GM23338 (cell line): ENCODE results near the gene SLC6A7. TPM values are rescaled to one million over a fixed set of nuclear protein-coding genes. Genes with fewer than 3 reads are reported as not detected.

Source experiments
- ATAC-seq: fragments of 200-7000 bp; cut with Tn5 transposase; 3 replicates; pipeline ENCODE4 v1.9.1; 2020
- DNase-seq: peaks from one replicate; pipeline ENCODE4 v3.0.0-alpha.2; 2015; ENCODE audit warnings: low spot score
- H2AFZ ChIP-seq: fragments of 200-600 bp; sonication (generic); 2 replicates; pipeline ENCODE4 v1.8.0; 2016; ENCODE audit warnings: antibody characterized with exemption, mild to moderate bottlenecking, moderate library complexity
- H3F3A ChIP-seq: fragments of 200-600 bp; sonication (generic); replicated peaks from 2 replicates; pipeline ENCODE4 v1.8.0; 2017; ENCODE audit warnings: antibody characterized with exemption, mixed run types, low read depth
- H3K27ac ChIP-seq: fragments of 200-600 bp; sonication (generic); 2 replicates; pipeline ENCODE4 v1.6.1; 2016; ENCODE audit warnings: low read depth
- H3K27me3 ChIP-seq: fragments of 200-600 bp; sonication (generic); 2 replicates; pipeline ENCODE4 v1.8.0; 2016; ENCODE audit warnings: mild to moderate bottlenecking, mixed run types, moderate library complexity; ENCODE audit not compliant: insufficient read depth
- H3K36me3 ChIP-seq: fragments of 200-600 bp; sonication (generic); 2 replicates; pipeline ENCODE4 v1.8.0; 2016; ENCODE audit warnings: mild to moderate bottlenecking; ENCODE audit not compliant: insufficient read depth
- H3K4me1 ChIP-seq: fragments of 200-600 bp; sonication (generic); 2 replicates; pipeline ENCODE4 v1.8.0; 2016; ENCODE audit warnings: mild to moderate bottlenecking, moderate library complexity; ENCODE audit not compliant: insufficient read depth
- H3K4me2 ChIP-seq: fragments of 200-600 bp; sonication (generic); 2 replicates; pipeline ENCODE4 v1.7.1; 2017; ENCODE audit warnings: mixed run types
- H3K4me3 ChIP-seq: fragments of 200-600 bp; sonication (generic); 2 replicates; pipeline ENCODE4 v1.6.1; 2016; ENCODE audit warnings: mixed run types
- H3K79me2 ChIP-seq: fragments of 200-600 bp; sonication (generic); replicated peaks from 2 replicates; pipeline ENCODE4 v1.8.0; 2017; ENCODE audit warnings: mild to moderate bottlenecking; ENCODE audit not compliant: insufficient read depth
- H3K9me2 ChIP-seq: fragments of 200-600 bp; sonication (generic); 2 replicates; pipeline ENCODE4 v1.8.0; 2017; ENCODE audit not compliant: insufficient read depth
- H4K20me1 ChIP-seq: fragments of 200-600 bp; sonication (generic); replicated peaks from 2 replicates; pipeline ENCODE4 v1.8.0; 2017; ENCODE audit warnings: mild to moderate bottlenecking; ENCODE audit not compliant: insufficient read depth
- H3K27ac Mint-ChIP-seq: 2 replicates; pipeline ENCODE4 v1.8.0; 2020; ENCODE audit warnings: inconsistent platforms, mild to moderate bottlenecking, moderate library complexity, mixed read lengths
- H3K27me3 Mint-ChIP-seq: 3 replicates; pipeline ENCODE4 v1.8.0; 2022; ENCODE audit warnings: low read depth, mild to moderate bottlenecking, moderate library complexity, mixed read lengths, inconsistent platforms; ENCODE audit not compliant: insufficient read depth, poor library complexity
- H3K36me3 Mint-ChIP-seq: 3 replicates; pipeline ENCODE4 v1.8.0; 2021; ENCODE audit warnings: low read depth, mild to moderate bottlenecking, inconsistent platforms, moderate library complexity, mixed read lengths
- H3K4me1 Mint-ChIP-seq: 3 replicates; pipeline ENCODE4 v1.8.0; 2020; ENCODE audit warnings: mild to moderate bottlenecking, inconsistent platforms, mixed read lengths
- H3K4me3 Mint-ChIP-seq: 3 replicates; pipeline ENCODE4 v1.8.0; 2021; ENCODE audit warnings: moderate library complexity, mild to moderate bottlenecking, inconsistent platforms, mixed read lengths
- H3K9me3 Mint-ChIP-seq: 3 replicates; pipeline ENCODE4 v1.8.0; 2020; ENCODE audit warnings: moderate library complexity, mild to moderate bottlenecking, inconsistent platforms, mixed read lengths
- CREB1 ChIP-seq: fragments of 250-450 bp; sonication (Bioruptor Pico); IDR thresholded peaks from 2 replicates; pipeline ENCODE4 v1.5.0; 2020; ENCODE audit warnings: low read depth, mild to moderate bottlenecking, moderate library complexity
- EZH2 ChIP-seq: fragments of 200-600 bp; sonication (generic); IDR thresholded peaks from one replicate; pipeline ENCODE4 v1.8.0; 2017; ENCODE audit warnings: antibody characterized with exemption, mild to moderate bottlenecking, low read depth; ENCODE audit not compliant: unreplicated experiment
- EZH2phosphoT487 ChIP-seq: fragments of 200-600 bp; sonication (generic); IDR thresholded peaks from one replicate; pipeline ENCODE4 v1.8.1; 2018; ENCODE audit warnings: antibody characterized with exemption; ENCODE audit not compliant: unreplicated experiment
- JUNB ChIP-seq: IDR thresholded peaks from one replicate; pipeline ENCODE4 v1.6.1; 2016; ENCODE audit warnings: antibody characterized with exemption; ENCODE audit not compliant: unreplicated experiment
- STAT1 ChIP-seq: IDR thresholded peaks from one replicate; pipeline ENCODE4 v1.6.1; 2016; ENCODE audit warnings: antibody characterized with exemption; ENCODE audit not compliant: unreplicated experiment
- ZNF114 ChIP-seq: fragments of 250-450 bp; sonication (Bioruptor Pico); IDR thresholded peaks from 2 replicates; pipeline ENCODE4 v1.5.0; 2020; ENCODE audit warnings: mild to moderate bottlenecking, moderate library complexity
- ZNF331 ChIP-seq: fragments of 250-450 bp; sonication (Bioruptor Pico); IDR thresholded peaks from 2 replicates; pipeline ENCODE4 v1.5.0; 2020; ENCODE audit warnings: low read depth, mild to moderate bottlenecking, moderate library complexity
- polyA plus RNA-seq: library from polyadenylated mRNA; unstranded; fragments of >200 nt; fragmentation: Nextera tagmentation; extraction: Ambion mirVana; gene quantifications from 2 replicates; pipeline ENCODE4 v1.2.1, GENCODE V29; 2016
- total RNA-seq: library from RNA; depleted of rRNA; stranded (reverse); fragments of >200 nt; shearing (Covaris generic); gene quantifications from 2 replicates; pipeline ENCODE4 v1.2.3, GENCODE V29; 2014
- TF ChIP-seq, protein P1 (sequence below), 2 experiments: fragments of 200-600 bp in 1 of 2; sonication (generic) in 1 of 2; conservative IDR thresholded peaks; 2 replicates each; pipeline versions ENCODE4 v1.5.1 to v1.6.1; 2016 to 2017; ENCODE audit warnings: antibody characterized with exemption in 2 of 2, low read depth in 2 of 2, mild to moderate bottlenecking in 2 of 2, moderate library complexity in 1 of 2
- TF ChIP-seq, protein P2 (sequence below): fragments of 250-450 bp; sonication (Bioruptor Pico); IDR thresholded peaks from 2 replicates; pipeline ENCODE4 v1.5.0; 2020; ENCODE audit warnings: mild to moderate bottlenecking, moderate library complexity
- TF ChIP-seq, protein P3 (sequence below): IDR thresholded peaks from 2 replicates; pipeline ENCODE4 v1.6.1; 2016; ENCODE audit warnings: antibody characterized with exemption
- TF ChIP-seq, protein P4 (sequence below): IDR thresholded peaks from one replicate; pipeline ENCODE4 v1.6.1; 2018; ENCODE audit warnings: antibody characterized with exemption; ENCODE audit not compliant: unreplicated experiment

SLC6A7 gene
- total and polyA plus RNA-seq, 2 experiments from 2014 or later, result not detected

DNA sequence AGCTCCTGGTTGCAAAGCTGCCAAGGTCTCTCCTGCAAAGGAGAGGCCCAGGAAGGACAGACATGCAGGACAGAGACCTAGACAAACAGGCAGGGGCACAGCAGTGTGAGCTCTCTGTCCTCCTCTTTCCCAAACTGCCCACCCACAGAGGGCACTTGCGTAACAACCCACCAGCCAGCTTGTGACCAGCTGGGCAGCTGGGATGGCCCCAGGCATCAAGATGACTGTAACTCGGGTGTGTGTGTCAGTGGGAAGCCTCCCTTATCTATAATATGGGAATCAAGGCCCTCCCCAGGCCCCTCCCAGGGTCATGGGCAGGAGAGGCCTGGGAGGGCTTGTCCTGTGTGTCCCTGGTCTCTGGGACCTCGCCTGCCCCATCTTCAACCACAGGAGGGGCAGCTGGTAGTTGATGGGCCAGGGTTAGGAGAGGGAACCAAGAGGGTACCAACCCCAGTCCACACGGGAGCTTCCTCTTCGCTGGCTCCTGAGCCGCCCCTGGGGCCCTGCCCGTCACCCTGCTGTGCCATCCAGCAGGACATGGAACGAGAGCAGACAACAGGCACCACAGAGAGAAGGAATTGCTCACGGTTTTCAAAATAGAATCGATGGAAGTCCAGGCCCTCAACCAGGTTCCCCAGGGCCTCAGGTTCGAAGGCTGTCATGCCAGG is 37.9 kb downstream of the SLC6A7 start:
- H4K20me1 ChIP-seq, result no peaks in the 10 kb centered on the region
- Mint-ChIP-seq H3K4me3 (no peak overlapping the region), H3K27me3 (peaks cover 4% of the 10 kb centered on the region), H3K36me3 (no peaks in the 10 kb centered on the region), H3K9me3 (no peaks in the 10 kb centered on the region), H3K27ac (no peak overlapping the region), H3K4me1 (no peaks in the 10 kb centered on the region)
- TF ChIP-seq JUNB (no peak), EZH2phosphoT487 (no peak), ZNF114 (no peak), ZNF331 (CRISPR knock-in tag) (no peak), EZH2 (no peak), STAT1 (no peak), CREB1 (CRISPR knock-in tag) (no peak)
- TF ChIP-seq, protein P1, sequence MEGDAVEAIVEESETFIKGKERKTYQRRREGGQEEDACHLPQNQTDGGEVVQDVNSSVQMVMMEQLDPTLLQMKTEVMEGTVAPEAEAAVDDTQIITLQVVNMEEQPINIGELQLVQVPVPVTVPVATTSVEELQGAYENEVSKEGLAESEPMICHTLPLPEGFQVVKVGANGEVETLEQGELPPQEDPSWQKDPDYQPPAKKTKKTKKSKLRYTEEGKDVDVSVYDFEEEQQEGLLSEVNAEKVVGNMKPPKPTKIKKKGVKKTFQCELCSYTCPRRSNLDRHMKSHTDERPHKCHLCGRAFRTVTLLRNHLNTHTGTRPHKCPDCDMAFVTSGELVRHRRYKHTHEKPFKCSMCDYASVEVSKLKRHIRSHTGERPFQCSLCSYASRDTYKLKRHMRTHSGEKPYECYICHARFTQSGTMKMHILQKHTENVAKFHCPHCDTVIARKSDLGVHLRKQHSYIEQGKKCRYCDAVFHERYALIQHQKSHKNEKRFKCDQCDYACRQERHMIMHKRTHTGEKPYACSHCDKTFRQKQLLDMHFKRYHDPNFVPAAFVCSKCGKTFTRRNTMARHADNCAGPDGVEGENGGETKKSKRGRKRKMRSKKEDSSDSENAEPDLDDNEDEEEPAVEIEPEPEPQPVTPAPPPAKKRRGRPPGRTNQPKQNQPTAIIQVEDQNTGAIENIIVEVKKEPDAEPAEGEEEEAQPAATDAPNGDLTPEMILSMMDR (conservative IDR thresholded peaks at IDR 0.05; ENCODE audit: low read depth in 2 of 2), result no peak
- TF ChIP-seq, protein P2, sequence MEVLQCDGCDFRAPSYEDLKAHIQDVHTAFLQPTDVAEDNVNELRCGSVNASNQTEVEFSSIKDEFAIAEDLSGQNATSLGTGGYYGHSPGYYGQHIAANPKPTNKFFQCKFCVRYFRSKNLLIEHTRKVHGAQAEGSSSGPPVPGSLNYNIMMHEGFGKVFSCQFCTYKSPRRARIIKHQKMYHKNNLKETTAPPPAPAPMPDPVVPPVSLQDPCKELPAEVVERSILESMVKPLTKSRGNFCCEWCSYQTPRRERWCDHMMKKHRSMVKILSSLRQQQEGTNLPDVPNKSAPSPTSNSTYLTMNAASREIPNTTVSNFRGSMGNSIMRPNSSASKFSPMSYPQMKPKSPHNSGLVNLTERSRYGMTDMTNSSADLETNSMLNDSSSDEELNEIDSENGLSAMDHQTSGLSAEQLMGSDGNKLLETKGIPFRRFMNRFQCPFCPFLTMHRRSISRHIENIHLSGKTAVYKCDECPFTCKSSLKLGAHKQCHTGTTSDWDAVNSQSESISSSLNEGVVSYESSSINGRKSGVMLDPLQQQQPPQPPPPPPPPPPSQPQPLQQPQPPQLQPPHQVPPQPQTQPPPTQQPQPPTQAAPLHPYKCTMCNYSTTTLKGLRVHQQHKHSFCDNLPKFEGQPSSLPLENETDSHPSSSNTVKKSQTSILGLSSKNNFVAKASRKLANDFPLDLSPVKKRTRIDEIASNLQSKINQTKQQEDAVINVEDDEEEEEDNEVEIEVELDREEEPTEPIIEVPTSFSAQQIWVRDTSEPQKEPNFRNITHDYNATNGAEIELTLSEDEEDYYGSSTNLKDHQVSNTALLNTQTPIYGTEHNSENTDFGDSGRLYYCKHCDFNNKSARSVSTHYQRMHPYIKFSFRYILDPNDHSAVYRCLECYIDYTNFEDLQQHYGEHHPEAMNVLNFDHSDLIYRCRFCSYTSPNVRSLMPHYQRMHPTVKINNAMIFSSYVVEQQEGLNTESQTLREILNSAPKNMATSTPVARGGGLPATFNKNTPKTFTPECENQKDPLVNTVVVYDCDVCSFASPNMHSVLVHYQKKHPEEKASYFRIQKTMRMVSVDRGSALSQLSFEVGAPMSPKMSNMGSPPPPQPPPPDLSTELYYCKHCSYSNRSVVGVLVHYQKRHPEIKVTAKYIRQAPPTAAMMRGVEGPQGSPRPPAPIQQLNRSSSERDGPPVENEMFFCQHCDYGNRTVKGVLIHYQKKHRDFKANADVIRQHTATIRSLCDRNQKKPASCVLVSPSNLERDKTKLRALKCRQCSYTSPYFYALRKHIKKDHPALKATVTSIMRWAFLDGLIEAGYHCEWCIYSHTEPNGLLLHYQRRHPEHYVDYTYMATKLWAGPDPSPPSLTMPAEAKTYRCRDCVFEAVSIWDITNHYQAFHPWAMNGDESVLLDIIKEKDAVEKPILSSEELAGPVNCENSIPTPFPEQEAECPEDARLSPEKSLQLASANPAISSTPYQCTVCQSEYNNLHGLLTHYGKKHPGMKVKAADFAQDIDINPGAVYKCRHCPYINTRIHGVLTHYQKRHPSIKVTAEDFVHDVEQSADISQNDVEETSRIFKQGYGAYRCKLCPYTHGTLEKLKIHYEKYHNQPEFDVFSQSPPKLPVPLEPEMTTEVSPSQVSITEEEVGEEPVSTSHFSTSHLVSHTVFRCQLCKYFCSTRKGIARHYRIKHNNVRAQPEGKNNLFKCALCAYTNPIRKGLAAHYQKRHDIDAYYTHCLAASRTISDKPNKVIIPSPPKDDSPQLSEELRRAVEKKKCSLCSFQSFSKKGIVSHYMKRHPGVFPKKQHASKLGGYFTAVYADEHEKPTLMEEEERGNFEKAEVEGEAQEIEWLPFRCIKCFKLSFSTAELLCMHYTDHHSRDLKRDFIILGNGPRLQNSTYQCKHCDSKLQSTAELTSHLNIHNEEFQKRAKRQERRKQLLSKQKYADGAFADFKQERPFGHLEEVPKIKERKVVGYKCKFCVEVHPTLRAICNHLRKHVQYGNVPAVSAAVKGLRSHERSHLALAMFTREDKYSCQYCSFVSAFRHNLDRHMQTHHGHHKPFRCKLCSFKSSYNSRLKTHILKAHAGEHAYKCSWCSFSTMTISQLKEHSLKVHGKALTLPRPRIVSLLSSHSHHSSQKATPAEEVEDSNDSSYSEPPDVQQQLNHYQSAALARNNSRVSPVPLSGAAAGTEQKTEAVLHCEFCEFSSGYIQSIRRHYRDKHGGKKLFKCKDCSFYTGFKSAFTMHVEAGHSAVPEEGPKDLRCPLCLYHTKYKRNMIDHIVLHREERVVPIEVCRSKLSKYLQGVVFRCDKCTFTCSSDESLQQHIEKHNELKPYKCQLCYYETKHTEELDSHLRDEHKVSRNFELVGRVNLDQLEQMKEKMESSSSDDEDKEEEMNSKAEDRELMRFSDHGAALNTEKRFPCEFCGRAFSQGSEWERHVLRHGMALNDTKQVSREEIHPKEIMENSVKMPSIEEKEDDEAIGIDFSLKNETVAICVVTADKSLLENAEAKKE (CRISPR knock-in tag), result no peak
- TF ChIP-seq, protein P3, sequence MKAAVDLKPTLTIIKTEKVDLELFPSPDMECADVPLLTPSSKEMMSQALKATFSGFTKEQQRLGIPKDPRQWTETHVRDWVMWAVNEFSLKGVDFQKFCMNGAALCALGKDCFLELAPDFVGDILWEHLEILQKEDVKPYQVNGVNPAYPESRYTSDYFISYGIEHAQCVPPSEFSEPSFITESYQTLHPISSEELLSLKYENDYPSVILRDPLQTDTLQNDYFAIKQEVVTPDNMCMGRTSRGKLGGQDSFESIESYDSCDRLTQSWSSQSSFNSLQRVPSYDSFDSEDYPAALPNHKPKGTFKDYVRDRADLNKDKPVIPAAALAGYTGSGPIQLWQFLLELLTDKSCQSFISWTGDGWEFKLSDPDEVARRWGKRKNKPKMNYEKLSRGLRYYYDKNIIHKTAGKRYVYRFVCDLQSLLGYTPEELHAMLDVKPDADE, result no peak
- TF ChIP-seq, protein P4, sequence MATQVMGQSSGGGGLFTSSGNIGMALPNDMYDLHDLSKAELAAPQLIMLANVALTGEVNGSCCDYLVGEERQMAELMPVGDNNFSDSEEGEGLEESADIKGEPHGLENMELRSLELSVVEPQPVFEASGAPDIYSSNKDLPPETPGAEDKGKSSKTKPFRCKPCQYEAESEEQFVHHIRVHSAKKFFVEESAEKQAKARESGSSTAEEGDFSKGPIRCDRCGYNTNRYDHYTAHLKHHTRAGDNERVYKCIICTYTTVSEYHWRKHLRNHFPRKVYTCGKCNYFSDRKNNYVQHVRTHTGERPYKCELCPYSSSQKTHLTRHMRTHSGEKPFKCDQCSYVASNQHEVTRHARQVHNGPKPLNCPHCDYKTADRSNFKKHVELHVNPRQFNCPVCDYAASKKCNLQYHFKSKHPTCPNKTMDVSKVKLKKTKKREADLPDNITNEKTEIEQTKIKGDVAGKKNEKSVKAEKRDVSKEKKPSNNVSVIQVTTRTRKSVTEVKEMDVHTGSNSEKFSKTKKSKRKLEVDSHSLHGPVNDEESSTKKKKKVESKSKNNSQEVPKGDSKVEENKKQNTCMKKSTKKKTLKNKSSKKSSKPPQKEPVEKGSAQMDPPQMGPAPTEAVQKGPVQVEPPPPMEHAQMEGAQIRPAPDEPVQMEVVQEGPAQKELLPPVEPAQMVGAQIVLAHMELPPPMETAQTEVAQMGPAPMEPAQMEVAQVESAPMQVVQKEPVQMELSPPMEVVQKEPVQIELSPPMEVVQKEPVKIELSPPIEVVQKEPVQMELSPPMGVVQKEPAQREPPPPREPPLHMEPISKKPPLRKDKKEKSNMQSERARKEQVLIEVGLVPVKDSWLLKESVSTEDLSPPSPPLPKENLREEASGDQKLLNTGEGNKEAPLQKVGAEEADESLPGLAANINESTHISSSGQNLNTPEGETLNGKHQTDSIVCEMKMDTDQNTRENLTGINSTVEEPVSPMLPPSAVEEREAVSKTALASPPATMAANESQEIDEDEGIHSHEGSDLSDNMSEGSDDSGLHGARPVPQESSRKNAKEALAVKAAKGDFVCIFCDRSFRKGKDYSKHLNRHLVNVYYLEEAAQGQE, result no peak
- H3K9me2 ChIP-seq, result no peaks in the 10 kb centered on the region
- ATAC-seq (no peak; the same call in 1 of the 3 replicates), DNase-seq (no peak)
- no peak overlapping the region for H3K27ac ChIP-seq
- H3K36me3 ChIP-seq, result no peaks in the 10 kb centered on the region
- H3K4me1 ChIP-seq, result no peaks in the 10 kb centered on the region
- no peaks in the 10 kb centered on the region for H3K27me3 ChIP-seq
- H3K79me2 ChIP-seq, result no peaks in the 10 kb centered on the region
- no peak overlapping the region for H3K4me3 ChIP-seq
- no peak overlapping the region for H3K4me2 ChIP-seq
- no peak overlapping the region for H2AFZ ChIP-seq
- H3F3A ChIP-seq, result no peaks in the 10 kb centered on the region
